IMR-90 (cell line): Measurements from ENCODE around the gene GTF2I. TPM values are rescaled to one million over a fixed set of nuclear protein-coding genes. Genes with fewer than 3 reads are reported as not detected.
A peak's percentile ranks its signal among the peaks of the same experiment; 100 is the strongest.

Experiments used
- ATAC-seq: fragments of 200-7000 bp; cut with Tn5 transposase; 2 replicates; pipeline ENCODE4 v1.9.1; 2020; ENCODE audit warnings: low read depth, mild to moderate bottlenecking, moderate library complexity
- Bru-seq: library from RNA; stranded (reverse); fragments of 400-500 nt; gene quantifications from one replicate; lab custom pipeline; 2021; lab: Mats Ljungman, UMichigan
- BruChase-seq, 2 experiments: library from RNA; stranded (reverse); fragments of 400-500 nt; gene quantifications; one replicate each; lab custom pipeline; 2021; lab: Mats Ljungman, UMichigan
- BruUV-seq: library from RNA; stranded (reverse); fragments of 400-500 nt; replicated peaks from 2 replicates; lab custom pipeline; 2021; lab: Mats Ljungman, UMichigan
- CTCF ChIA-PET: fragments of 300-600 bp; formaldehyde crosslinking; extraction: SDS; loops from one replicate; lab custom pipeline; 2021; ENCODE audit warnings: antibody characterized with exemption; lab: Yijun Ruan, JAX
- POLR2A ChIA-PET: fragments of 300-600 bp; sonication (Branson Sonifier 250); formaldehyde crosslinking; loops from one replicate; lab custom pipeline; 2022; ENCODE audit warnings: antibody characterized with exemption; ENCODE audit not compliant: unreplicated experiment; lab: Charles Lee
- DNase-seq: peaks from one replicate; pipeline ENCODE4 v3.0.0; 2013
- H2AFZ ChIP-seq: replicated peaks from 2 replicates; pipeline ENCODE3; 2013; ENCODE audit warnings: low read length, mild to moderate bottlenecking; ENCODE audit not compliant: poor library complexity
- H2AK5ac ChIP-seq: 2 replicates; pipeline ENCODE4 v1.6.1; 2013; ENCODE audit warnings: low read depth, low read length, inconsistent platforms
- H2AK9ac ChIP-seq: replicated peaks from 2 replicates; pipeline ENCODE3; 2013; ENCODE audit warnings: mild to moderate bottlenecking, low read depth, low read length, moderate library complexity; ENCODE audit not compliant: poor library complexity
- H2BK120ac ChIP-seq: 2 replicates; pipeline ENCODE4 v1.6.1; 2013; ENCODE audit warnings: low read depth, low read length, inconsistent platforms
- H2BK15ac ChIP-seq: 3 replicates; pipeline ENCODE4 v1.6.1; 2013; ENCODE audit warnings: low read depth, low read length, inconsistent platforms
- H2BK20ac ChIP-seq: 2 replicates; pipeline ENCODE4 v1.6.1; 2013; ENCODE audit warnings: low read depth, mild to moderate bottlenecking, inconsistent platforms, low read length, moderate library complexity
- H2BK5ac ChIP-seq: 2 replicates; pipeline ENCODE4 v1.6.1; 2013; ENCODE audit warnings: mild to moderate bottlenecking, low read depth, low read length, inconsistent platforms; ENCODE audit not compliant: poor library complexity, severe bottlenecking
- H3K14ac ChIP-seq: replicated peaks from 2 replicates; pipeline ENCODE4 v1.6.1; 2013; ENCODE audit warnings: low read depth, low read length, inconsistent platforms
- H3K18ac ChIP-seq: 2 replicates; pipeline ENCODE4 v1.6.1; 2013; ENCODE audit warnings: low read depth, low read length, control low read depth
- H3K23ac ChIP-seq: 2 replicates; pipeline ENCODE4 v1.6.1; 2013; ENCODE audit warnings: low read depth, low read length, inconsistent platforms
- H3K27ac ChIP-seq: 2 replicates; pipeline ENCODE4 v1.5.1; 2013; ENCODE audit warnings: mild to moderate bottlenecking, control low read depth, low read length; ENCODE audit not compliant: insufficient read depth
- H3K27me3 ChIP-seq: 2 replicates; pipeline ENCODE4 v1.6.1; 2013; ENCODE audit warnings: low read length; ENCODE audit not compliant: control insufficient read depth, insufficient read depth
- H3K36me3 ChIP-seq: 2 replicates; pipeline ENCODE4 v1.6.1; 2013; ENCODE audit warnings: low read length, mixed read lengths; ENCODE audit not compliant: control insufficient read depth, insufficient read depth
- H3K4ac ChIP-seq: 2 replicates; pipeline ENCODE4 v1.6.1; 2013; ENCODE audit warnings: low read depth, low read length, inconsistent platforms
- H3K4me1 ChIP-seq: 2 replicates; pipeline ENCODE4 v1.6.1; 2013; ENCODE audit warnings: low read length, mixed read lengths; ENCODE audit not compliant: control insufficient read depth, insufficient read depth
- H3K4me2 ChIP-seq: 2 replicates; pipeline ENCODE4 v1.6.1; 2013; ENCODE audit warnings: low read depth, mild to moderate bottlenecking, control low read depth, low read length, moderate library complexity
- H3K4me3 ChIP-seq: 2 replicates; pipeline ENCODE4 v1.5.1; 2013; ENCODE audit warnings: low read depth, mild to moderate bottlenecking, control low read depth, low read length, moderate library complexity; ENCODE audit not compliant: insufficient read depth
- H3K56ac ChIP-seq: 2 replicates; pipeline ENCODE4 v1.6.1; 2013; ENCODE audit warnings: low read length, inconsistent platforms; ENCODE audit not compliant: insufficient read depth; ENCODE audit errors: extremely low read depth
- H3K79me1 ChIP-seq, 2 experiments: 2 replicates each; pipeline ENCODE4 v1.6.1; 2013; ENCODE audit warnings: low read length in 2 of 2, inconsistent platforms in 1 of 2, low read depth in 1 of 2
- H3K9ac ChIP-seq: 2 replicates; pipeline ENCODE4 v1.6.1; 2013; ENCODE audit warnings: low read depth, low read length, control low read depth
- H3K9me1 ChIP-seq: 2 replicates; pipeline ENCODE4 v1.6.1; 2013; ENCODE audit warnings: low read length, inconsistent platforms; ENCODE audit not compliant: insufficient read depth
- H3K9me3 ChIP-seq: 2 replicates; pipeline ENCODE4 v1.6.1; 2013; ENCODE audit warnings: low read length; ENCODE audit not compliant: control insufficient read depth, insufficient read depth
- H4K20me1 ChIP-seq: 2 replicates; pipeline ENCODE4 v1.6.1; 2013; ENCODE audit warnings: low read length, inconsistent platforms; ENCODE audit not compliant: insufficient read depth
- H4K5ac ChIP-seq: 2 replicates; pipeline ENCODE4 v1.6.1; 2013; ENCODE audit warnings: mild to moderate bottlenecking, low read depth, low read length, control low read depth
- H4K8ac ChIP-seq, 2 experiments: 2 replicates each; pipeline ENCODE4 v1.6.1; 2013; ENCODE audit warnings: low read depth in 2 of 2, low read length in 2 of 2, control low read depth in 1 of 2, inconsistent platforms in 1 of 2
- H4K91ac ChIP-seq: 2 replicates; pipeline ENCODE4 v1.6.1; 2013; ENCODE audit warnings: low read depth, low read length, inconsistent platforms; ENCODE audit not compliant: insufficient read depth
- BHLHE40 ChIP-seq: fragments of 150-350 bp; IDR thresholded peaks from 2 replicates; pipeline ENCODE4 v1.6.1; 2016; ENCODE audit warnings: mild to moderate bottlenecking, low read depth, low read length
- CEBPB ChIP-seq: IDR thresholded peaks from 2 replicates; pipeline ENCODE4 v1.6.1; 2012; ENCODE audit warnings: low read depth, low read length, improper control_type of control experiment
- MAFK ChIP-seq: IDR thresholded peaks from 2 replicates; pipeline ENCODE4 v1.6.1; 2012; ENCODE audit warnings: low read depth, low read length, improper control_type of control experiment
- MXI1 ChIP-seq: IDR thresholded peaks from 2 replicates; pipeline ENCODE4 v1.6.1; 2012; ENCODE audit warnings: low read depth, mild to moderate bottlenecking, low read length, moderate library complexity, borderline replicate concordance
- POLR2A ChIP-seq: IDR thresholded peaks from 2 replicates; pipeline ENCODE4 v1.6.1; 2012; ENCODE audit warnings: mild to moderate bottlenecking, low read depth, low read length
- RFX5 ChIP-seq: IDR thresholded peaks from 2 replicates; pipeline ENCODE4 v1.8.0; 2012; ENCODE audit warnings: low read depth, mild to moderate bottlenecking, low read length, moderate library complexity
- WGBS, 2 experiments: methylation state at CpG; one replicate each; pipeline versions ENCODE4 v1.1.5 to v1.1.7; 2013; ENCODE audit warnings: missing lambda C conversion rate in 2 of 2; ENCODE audit not compliant: insufficient read length in 1 of 2; ENCODE audit errors: extremely low coverage in 2 of 2; 5-methylcytosine and 5-hydroxymethylcytosine counted together
- dilution Hi-C: fragments of 300-500 bp; cut with HindIII; formaldehyde crosslinking; loops from one replicate; pipeline ENCODE4 v1.14.3; 2018; ENCODE audit warnings: low sequenced_read_pairs; ENCODE audit not compliant: unreplicated experiment
- in situ Hi-C: fragments of 300-500 bp; cut with MboI; formaldehyde crosslinking; loops from 3 replicates; pipeline ENCODE4 v1.14.3; 2019; ENCODE audit warnings: low sequenced_read_pairs, inconsistent platforms, mixed read lengths
- intact Hi-C: fragments of 100-400 bp; cut with micrococcal nuclease; formaldehyde crosslinking; loops from 2 replicates; pipeline ENCODE4 v1.10.0; 2022
- long read RNA-seq: library from polyadenylated mRNA; unstranded; transcript quantifications from one replicate; pipeline ENCODE4 v2.0.0, GENCODE V29; 2021; ENCODE audit not compliant: unreplicated experiment
- polyA plus RNA-seq, 3 experiments: library from polyadenylated mRNA; depleted of rRNA; stranded (reverse); fragments of >200 nt; gene quantifications; 2 replicates each; pipeline ENCODE4 v1.2.3, GENCODE V29; 2012; ENCODE audit warnings: low replicate concordance in 1 of 3
- total RNA-seq: library from RNA; depleted of rRNA; stranded (reverse); fragments of >200 nt; gene quantifications from 2 replicates; pipeline ENCODE4 v1.2.3, GENCODE V29; 2012; rRNA removed
- TF ChIP-seq, protein P1 (sequence below): fragments of 150-350 bp; IDR thresholded peaks from 2 replicates; pipeline ENCODE4 v1.6.1; 2016; ENCODE audit warnings: low read depth, mild to moderate bottlenecking, low read length, moderate library complexity, borderline replicate concordance

GTF2I gene
- total RNA-seq (46.4 and 66.7 TPM in 2 replicates), polyA plus RNA-seq (2012; rRNA removed) (78.3 and 88.8 TPM in 2 replicates), Bru-seq, nascent RNA (percentile 94 among the genes with signal in this experiment), BruChase-seq, experiment 1, labeled RNA remaining after a 6-hour chase (percentile 98 among the genes with signal in this experiment), BruChase-seq, experiment 2, labeled RNA remaining after a 2-hour chase (percentile 93 among the genes with signal in this experiment)
- 18.4 and 23.4 TPM in 2 replicates for polyA plus RNA-seq (2012; cell fraction: cytosol; rRNA removed)
- 131 and 548 TPM in 2 replicates for polyA plus RNA-seq (2012; cell fraction: nucleus; rRNA removed; ENCODE audit: low replicate concordance)
- long read RNA-seq, full-length matches to known transcripts, result 27 of 224 reads
- long read RNA-seq, partial matches to known transcripts, result 181 of 224 reads
- long read RNA-seq, other reads (novel, unspliced or antisense), result 16 of 224 reads

DNA sequence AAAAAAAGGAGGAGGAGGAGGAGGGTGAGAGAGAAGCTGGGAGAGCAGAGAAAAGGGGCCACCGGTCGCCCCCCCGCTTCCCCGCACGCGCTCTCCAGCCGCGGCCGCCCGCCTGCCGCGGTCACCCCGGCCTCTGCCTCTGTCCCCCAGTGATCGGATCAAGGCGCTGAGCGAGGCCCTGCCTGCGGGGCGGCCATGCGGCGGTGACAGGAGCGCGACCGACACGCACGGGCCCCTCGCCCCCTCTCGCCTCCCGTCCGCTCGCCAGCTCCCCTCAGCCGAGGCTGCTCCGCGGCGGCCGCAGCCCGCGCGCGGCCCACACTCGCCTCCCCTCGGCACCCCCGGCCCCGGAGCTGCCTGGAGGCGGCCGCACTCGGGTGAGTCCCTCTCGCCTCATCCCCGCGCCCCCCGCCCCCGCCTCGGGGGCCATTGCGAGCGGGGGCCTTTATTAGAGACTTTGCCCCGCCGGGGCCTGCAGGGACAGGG is at the start of gene GTF2I:
Gene GTF2I, plus strand, starts transcription at position 27 of the 486 bp plus-strand sequence. CDS start 31,411 bp downstream, outside the sequence.
- H3K23ac ChIP-seq, result peak within 1 kb of the TSS; percentile 99
- peak within 1 kb of the TSS; percentile 98 for H3K4ac ChIP-seq
- peak within 1 kb of the TSS; percentile 96 for H3K9ac ChIP-seq
- H2BK120ac ChIP-seq, result peak within 1 kb of the TSS; percentile 92
- peak within 1 kb of the TSS; percentile 99 for H2BK5ac ChIP-seq
- 1% methylated on average over 40 of the region's 56 CpGs; no CpG with 5 or more reads in 1 of the 2 experiments for WGBS, 2 experiments
- peak within 1 kb of the TSS; percentile 95 for H2AK5ac ChIP-seq
- no peak for DNase-seq
- H3K56ac ChIP-seq, result peak within 1 kb of the TSS; percentile 98
- H3K4me3 ChIP-seq, result peak within 1 kb of the TSS; percentile 80
- H3K4me2 ChIP-seq, result peak within 1 kb of the TSS; percentile 98
- H3K18ac ChIP-seq, result peak within 1 kb of the TSS; percentile 77
- peak within 1 kb of the TSS; percentile 94 for H4K91ac ChIP-seq
- no peak for TF ChIP-seq MAFK
- no peak for TF ChIP-seq CEBPB
- TF ChIP-seq MXI1, result peak; percentile 50; the same call in 1 of the 2 replicates
- TF ChIP-seq, protein P1, sequence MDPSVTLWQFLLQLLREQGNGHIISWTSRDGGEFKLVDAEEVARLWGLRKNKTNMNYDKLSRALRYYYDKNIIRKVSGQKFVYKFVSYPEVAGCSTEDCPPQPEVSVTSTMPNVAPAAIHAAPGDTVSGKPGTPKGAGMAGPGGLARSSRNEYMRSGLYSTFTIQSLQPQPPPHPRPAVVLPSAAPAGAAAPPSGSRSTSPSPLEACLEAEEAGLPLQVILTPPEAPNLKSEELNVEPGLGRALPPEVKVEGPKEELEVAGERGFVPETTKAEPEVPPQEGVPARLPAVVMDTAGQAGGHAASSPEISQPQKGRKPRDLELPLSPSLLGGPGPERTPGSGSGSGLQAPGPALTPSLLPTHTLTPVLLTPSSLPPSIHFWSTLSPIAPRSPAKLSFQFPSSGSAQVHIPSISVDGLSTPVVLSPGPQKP, result no peak
- TF ChIP-seq POLR2A, result peak; percentile 64
- peak; percentile 9; the same call in 1 of the 2 replicates for TF ChIP-seq BHLHE40
- no peak for TF ChIP-seq RFX5
- H2AK9ac ChIP-seq, result peak within 1 kb of the TSS; percentile 99
- H3K4me1 ChIP-seq, result peaks cover 26% of the 10 kb centered on the region
- ATAC-seq, result peak; percentile 13
- ChIA-PET POLR2A (interaction anchor here (0.6 kb wide), 3 partner anchors 9 to 43 kb away, joined by 5 to 30 read pairs (median 14); no protein-coding TSS in a partner anchor), CTCF (interaction anchor here (0.6 kb wide), 1 partner anchor 78 kb away, joined by 4 read pairs; no protein-coding TSS in a partner anchor)
- peak within 1 kb of the TSS; percentile 92 for H2AFZ ChIP-seq
- in situ Hi-C loops, result loop anchor here (5.0 kb wide), 1 partner anchor 50 kb away; no protein-coding TSS in a partner anchor
- H4K20me1 ChIP-seq, result peaks cover 42% of the 10 kb centered on the region
- dilution Hi-C loops, result no loop called here
- peaks cover 4% of the 10 kb centered on the region for H3K36me3 ChIP-seq
- H2BK15ac ChIP-seq, result peak within 1 kb of the TSS; percentile 47; the same call in 1 of the 3 replicates
- H3K27ac ChIP-seq, result peak within 1 kb of the TSS; percentile 96
- H3K79me1 ChIP-seq, result peaks cover 3 to 34% of the 10 kb centered on the region in 2 experiments; a peak in 2 of 4 replicates
- peak within 1 kb of the TSS; percentile 98 to 99 for H4K8ac ChIP-seq
- BruUV-seq, result no TSS peak
- H3K27me3 ChIP-seq, result no peaks in the 10 kb centered on the region
- H3K9me1 ChIP-seq, result peaks cover 15% of the 10 kb centered on the region
- no peaks in the 10 kb centered on the region for H3K9me3 ChIP-seq
- peak within 1 kb of the TSS; percentile 94 for H4K5ac ChIP-seq
- intact Hi-C loops, result no loop called here
- peak within 1 kb of the TSS; percentile 99 for H3K14ac ChIP-seq
- peak within 1 kb of the TSS; percentile 46 for H2BK20ac ChIP-seq
